Glomerular visceral epithelial cell (primary cell): Measurements from ENCODE around the gene IFIT2.
A peak's percentile ranks its signal among the peaks of the same experiment; 100 is the strongest.
"Not testable (repeated sequence)": the region's sequence is repeated elsewhere in the genome, so short reads cannot be mapped to it uniquely, and the experiment has no call there.

Experiments
- DNase-seq: peaks from one replicate; pipeline ENCODE4 v3.0.0-alpha.2; 2016; ENCODE audit errors: extremely low spot score

Gene IFIT2

DNA sequence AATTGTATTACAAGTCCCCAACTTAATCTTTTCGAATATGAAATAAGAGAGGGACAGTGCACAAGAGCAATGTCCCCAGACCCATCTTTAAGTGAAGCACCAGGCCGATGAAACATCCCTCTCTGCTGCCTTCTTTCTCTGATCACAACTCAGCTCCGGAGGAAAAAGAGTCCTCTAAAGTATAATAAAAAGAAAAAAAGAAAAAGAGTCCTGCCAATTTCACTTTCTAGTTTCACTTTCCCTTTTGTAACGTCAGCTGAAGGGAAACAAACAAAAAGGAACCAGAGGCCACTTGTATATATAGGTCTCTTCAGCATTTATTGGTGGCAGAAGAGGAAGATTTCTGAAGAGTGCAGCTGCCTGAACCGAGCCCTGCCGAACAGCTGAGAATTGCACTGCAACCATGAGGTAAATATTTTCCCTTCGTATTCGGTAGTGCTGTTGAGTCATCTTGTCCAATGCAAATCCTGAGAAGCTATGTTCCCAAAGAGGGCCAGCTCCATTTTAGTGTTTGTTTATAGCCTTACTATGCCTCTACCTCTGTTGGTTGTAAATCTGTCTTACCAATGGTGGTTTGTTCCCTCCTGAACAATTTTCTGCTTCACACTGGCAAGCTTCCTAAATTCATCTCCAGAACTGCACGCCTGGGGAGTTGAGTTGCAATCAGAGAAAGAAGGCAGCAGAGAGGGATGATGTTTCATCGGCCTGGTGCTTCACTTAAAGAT lies at the start of gene IFIT2:
Gene IFIT2, plus strand, starts transcription at position 326 of the 725 bp plus-strand sequence. Its CDS starts 78 bp downstream, at position 404.
- DNase-seq, result peak; percentile 70

DNA sequence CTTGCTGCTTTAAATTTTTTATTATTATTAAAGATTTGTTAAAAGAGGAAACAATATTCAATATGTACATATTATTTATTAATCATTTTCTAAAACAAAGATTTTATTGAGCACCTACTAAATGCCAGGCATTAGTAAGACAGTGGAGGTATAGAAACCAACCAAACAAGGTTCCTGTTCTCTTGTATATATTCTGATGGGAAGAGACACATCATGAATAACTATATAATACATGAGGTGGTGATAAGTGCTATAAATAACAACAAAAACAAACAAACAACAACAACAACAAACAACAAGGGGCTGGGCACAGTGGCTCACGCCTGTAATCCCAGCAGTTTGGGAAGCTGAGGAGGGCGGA lies 49.6 kb upstream of the IFIT2 start:
- DNase-seq, result no peak

GRCh38 chr10:89255091-89255579 lies 46.7 kb upstream of the IFIT2 start:
- not testable (repeated sequence) for DNase-seq

DNA sequence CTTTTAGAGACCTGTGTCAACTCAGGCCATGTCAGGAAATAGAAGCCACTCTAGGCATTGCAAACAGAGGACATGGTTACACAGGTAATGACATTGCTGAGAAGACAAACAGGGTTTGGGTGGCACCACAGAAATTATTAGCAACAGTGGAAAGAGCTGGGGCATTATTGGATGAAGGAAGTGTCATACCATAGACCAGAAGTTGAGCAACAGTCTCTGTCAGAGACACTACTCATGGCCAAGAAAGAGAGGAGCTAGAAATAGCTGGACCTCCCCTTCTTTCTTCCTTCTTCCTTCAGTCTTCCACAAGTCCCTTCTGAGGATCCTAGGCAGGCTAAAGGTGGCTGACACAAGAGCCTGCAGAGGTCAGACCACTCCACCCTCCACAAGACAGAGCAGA lies 46.1 kb upstream of the IFIT2 start:
- DNase-seq, result no peak

GRCh38 chr10:89256340-89256739 lies 45.5 kb upstream of the IFIT2 start:
- DNase-seq, result no peak

GRCh38 chr10:89256962-89257361 lies 44.9 kb upstream of the IFIT2 start:
- no peak for DNase-seq

- no peak for DNase-seq
Observed at GRCh38 chr10:89257581-89257980, 44.3 kb upstream of the IFIT2 start.

DNA sequence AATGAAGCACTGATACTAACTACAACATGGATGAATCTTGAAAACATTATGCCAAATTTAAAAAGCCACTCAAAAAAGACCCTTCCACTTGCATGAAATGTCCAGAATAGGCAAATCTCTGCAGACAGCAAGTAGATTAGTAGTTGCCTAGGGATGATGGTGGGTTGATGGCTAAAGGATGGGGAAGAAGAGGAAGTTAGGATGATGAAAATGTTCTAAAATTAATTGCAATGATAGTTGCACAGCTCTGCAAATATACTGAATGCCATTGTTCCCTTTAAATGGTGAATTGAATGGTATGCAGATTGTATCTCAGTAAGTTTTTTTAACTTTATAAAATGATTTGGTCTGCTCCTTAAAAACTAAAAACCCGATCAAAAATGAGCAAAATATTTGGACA lies 43.0 kb upstream of the IFIT2 start:
- no peak for DNase-seq

GRCh38 chr10:89262086-89263051 lies 39.5 kb upstream of the IFIT2 start:
- DNase-seq, result no peak

DNA sequence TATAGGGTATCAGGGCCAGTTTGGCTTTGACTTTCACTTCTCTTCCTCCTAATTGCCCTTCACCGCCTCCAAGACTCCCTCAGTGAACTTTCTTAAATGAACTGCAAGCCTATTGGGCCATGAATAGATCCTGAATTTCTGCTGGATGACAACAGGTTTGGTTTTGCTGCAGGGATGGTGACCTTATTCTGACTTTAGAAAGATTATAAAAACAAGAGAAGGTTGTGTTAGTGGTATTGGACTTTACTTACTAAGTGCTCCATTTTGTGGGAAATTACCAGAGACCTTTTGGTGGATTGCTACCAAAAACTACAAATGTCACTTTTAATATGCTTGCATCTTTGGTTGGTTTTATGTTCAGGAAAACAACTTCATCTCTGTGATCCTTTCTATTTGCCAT lies 38.8 kb upstream of the IFIT2 start:
- DNase-seq, result no peak

DNA sequence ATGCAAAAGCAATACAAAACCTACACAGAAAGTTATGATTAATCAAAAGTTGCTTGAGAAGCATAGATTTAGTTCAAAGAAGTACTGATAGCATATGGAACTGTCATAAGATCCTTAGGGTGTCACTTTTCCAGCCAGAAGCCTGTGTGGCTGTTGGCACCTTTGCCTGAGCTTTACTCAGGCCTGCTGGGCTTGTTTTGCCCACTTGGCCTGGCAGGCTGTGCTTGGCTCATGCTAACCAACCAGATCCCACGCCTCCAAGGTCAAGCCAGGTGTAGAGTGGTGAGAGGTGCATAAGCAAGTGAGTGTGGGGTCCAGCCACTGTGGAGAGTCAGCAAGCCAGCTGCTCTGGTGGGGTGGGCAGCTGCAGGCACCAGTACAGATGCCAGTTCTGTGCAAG lies 38.3 kb upstream of the IFIT2 start:
- no peak for DNase-seq

DNA sequence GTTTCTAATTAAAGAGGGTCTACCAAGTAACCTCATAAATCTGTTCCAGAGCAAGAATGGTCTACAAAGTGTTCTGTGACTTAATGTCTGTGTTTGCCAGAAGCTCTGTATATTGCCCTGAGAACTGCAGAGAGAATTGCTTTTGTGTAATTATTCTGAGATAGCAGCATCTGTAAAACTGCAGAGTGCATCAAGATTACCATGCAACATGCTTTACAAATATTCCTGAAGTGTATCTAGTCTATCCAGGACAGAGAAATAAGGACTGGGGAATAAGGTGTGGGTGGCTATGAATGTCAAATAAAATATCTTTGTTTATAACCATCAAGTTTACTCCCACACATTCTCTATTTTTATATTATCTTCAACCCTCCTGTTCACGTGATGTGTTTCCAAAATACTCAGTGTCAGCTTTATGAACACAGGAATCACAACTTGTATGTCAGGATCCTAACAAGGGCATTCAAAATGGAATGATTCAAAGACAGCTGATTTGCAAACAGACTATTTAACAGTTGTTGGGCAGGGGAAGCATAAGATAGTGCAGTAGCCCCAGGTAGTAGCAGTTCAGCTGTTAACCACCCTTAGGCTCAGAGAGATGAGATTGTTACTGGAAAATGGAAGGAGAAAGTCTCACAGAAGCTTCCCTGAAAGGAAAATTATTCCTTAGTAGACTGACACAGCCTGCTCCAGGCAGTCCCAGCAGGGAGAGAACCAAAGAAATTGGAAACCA lies 35.0 kb upstream of the IFIT2 start:
- no peak for DNase-seq

DNA sequence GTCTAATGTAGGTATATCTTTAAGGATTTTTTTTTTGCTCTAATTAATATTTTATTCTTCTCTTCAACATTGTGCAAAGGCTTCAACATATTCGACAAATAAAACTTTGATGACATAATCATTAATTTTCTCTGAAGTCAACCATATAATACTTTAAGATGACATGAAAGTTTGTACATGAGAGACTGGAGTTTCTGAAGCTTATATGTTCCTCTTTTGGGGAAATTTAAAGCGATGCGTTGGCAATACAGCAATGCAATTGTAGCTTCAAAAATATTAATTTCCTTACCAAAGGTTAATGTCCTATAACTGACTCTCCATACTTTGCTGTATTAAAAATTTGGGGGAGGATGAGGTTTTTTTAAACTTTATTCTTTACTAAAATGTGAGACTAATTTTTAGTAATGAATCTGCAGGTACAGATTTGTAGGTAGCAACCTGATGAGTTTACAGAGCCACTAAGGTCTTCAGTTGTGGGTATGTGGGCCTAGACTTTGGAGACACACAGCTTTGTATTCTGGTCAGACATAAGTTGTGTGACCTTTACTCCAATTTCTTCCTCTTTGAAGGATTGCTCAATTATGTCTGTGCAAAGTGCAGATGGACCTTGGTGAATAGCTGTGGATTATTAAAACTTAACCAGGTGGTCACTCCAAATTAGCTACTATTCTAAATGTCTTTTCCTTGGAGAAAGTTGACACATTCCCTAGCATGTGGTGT lies 32.3 kb upstream of the IFIT2 start:
- DNase-seq, result no peak

DNA sequence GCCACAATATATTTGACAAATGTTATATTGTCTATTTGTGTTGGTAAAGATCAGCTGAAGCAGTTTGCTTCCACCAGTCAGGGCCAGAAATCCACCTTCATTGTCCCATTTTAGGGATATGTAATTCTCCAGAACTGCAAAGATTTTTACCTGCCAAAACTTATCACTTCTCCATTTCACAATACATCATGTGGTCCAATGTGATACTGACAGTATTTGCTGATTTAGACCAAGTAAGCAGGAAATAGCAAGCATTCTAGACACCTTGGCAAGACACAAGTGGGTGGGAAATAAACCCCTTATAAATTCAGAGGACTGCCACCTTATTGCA lies 31.7 kb upstream of the IFIT2 start:
- DNase-seq, result no peak

GRCh38 chr10:89271532-89271931 lies 30.3 kb upstream of the IFIT2 start:
- no peak for DNase-seq

DNA sequence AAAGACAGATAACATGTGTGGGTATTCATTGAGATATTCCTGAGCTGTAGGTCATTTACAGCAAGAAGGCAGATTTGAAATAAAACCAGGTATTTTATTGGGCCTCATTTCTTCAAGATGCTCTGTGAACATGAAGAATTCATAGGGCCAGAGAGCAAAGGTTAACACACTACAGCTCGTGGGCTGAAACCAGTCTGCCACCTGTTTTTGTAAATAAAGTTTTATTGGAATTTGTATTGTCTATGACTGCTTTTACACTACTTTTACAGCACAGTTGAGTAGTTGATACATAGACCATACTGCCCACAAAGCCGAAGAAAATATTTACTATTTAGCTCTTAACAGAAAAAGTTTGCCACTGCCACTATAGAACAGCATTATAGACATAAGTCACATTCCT lies 28.2 kb upstream of the IFIT2 start:
- DNase-seq, result no peak

DNA sequence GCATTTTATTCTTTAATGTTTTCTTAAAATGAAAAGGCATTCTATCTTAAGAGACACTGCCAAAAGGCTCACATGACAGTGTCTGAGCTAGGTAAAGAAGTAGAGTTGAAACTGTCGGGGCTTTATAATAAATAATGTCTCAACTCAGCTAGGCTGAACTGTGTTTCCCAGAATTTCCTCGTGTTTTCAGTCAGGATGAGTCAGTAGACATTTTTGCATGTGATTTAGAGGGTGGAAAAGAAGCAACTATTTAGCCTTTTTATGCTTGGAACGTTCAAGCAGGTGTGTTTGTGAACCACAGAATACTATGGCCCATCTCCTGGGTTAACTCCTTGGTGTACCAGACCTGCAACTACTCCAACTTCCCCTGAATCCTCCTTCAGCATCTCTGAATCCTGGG lies 26.9 kb upstream of the IFIT2 start:
- peak; percentile 23 for DNase-seq

DNA sequence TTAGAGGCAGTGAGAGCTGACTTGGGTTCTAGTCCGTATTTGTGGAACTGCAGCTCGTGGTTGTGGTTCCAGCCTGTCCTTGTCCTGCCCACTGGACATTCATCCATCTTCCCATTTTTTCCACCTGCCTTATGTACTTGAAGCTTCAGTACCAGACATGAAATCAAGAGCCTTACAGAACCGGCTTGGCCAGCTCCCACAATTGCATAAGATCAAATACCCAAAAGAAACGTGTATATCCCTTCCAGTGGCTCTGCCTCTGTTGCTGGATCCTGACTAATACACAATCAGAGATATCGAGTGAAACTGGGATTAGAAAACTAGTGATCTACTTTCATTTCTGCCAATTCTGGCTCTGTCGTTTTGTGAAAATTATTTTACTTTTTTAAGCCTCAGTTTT lies 26.5 kb upstream of the IFIT2 start:
- no peak for DNase-seq

DNA sequence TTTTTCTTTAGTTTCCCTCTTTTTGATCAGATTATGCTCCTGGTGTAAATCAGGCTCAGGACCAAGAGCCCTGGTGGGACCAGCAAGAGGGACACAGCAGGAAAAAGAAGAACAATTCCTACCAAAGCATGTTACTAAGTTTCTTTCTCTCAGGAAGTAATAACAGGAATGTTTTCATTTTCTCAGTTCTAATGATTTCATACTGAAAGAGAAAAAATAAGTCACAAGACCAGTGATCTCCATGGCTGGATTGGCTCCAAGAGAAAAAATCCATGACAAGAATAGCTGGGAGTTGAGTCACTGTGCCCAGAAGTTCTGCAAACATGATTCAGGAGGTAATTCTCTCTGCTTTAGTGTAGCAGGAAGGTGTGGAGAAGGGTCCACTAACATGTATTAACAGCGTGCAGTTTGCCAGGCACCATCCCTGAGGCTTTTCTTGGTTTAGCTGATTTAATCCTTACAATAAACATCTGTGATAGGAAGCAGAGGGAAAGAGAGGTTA lies 23.8 kb upstream of the IFIT2 start:
- DNase-seq, result peak; percentile 97

- DNase-seq, result no peak
Observed at GRCh38 chr10:89278900-89279392, 22.9 kb upstream of the IFIT2 start.

GRCh38 chr10:89279421-89279869 lies 22.4 kb upstream of the IFIT2 start:
- DNase-seq, result peak; percentile 75
